Measurements from ENCODE around the gene BRIP1. TPM values are rescaled to one million over a fixed set of nuclear protein-coding genes. Genes with fewer than 3 reads are reported as not detected.
"Not testable (repeated sequence)": the region's sequence is repeated elsewhere in the genome, so short reads cannot be mapped to it uniquely, and the experiment has no call there.

BRIP1 gene
- total RNA-seq, 1 donor from 2014 or later: 5.2 TPM

GRCh38 chr17:61673019-61673897 is 190.1 kb downstream of the BRIP1 start:
- DNase-seq (ENCODE audit: low spot score): not testable (repeated sequence)

DNA sequence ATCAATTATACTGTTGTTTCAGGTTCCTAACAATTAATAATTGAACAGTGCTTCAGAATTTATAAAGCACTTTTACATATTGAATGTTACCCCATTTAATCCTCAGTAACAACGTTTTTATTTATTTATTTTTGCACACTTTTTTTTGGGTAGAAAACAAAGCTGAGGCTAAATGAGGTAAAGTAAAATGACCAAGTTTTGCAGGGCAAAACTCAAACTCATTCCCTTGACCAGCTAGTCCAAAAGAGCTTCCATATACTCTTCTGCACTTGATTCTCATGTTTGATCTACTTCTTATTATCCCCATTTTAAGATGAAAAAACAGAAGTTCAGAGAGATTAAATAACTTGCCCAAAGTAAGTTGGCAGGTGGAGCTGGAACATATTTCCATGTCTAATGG is 191.2 kb downstream of the BRIP1 start:
- Mint-ChIP-seq H3K27me3 (ENCODE audit: unreplicated experiment) (no peaks in the 10 kb centered on the region), H3K4me1 (ENCODE audit: unreplicated experiment) (no peaks in the 10 kb centered on the region), H3K36me3 (ENCODE audit: low read depth, unreplicated experiment) (no peaks in the 10 kb centered on the region), H3K27ac (ENCODE audit: unreplicated experiment) (no peak overlapping the region), H3K4me3 (ENCODE audit: unreplicated experiment) (no peak overlapping the region), H3K9me3 (ENCODE audit: unreplicated experiment) (no peaks in the 10 kb centered on the region)
- DNase-seq (ENCODE audit: low spot score): no peak
- no peak for TF ChIP-seq CTCF (IDR thresholded peaks at IDR 0.05; ENCODE audit: unreplicated experiment)

More at GRCh38 chr17:61673019-61673897, 190.1 kb downstream of the BRIP1 start:
- not testable (repeated sequence) for H3K4me1 Mint-ChIP-seq (ENCODE audit: unreplicated experiment); H3K9me3 Mint-ChIP-seq (ENCODE audit: unreplicated experiment); H3K27me3 Mint-ChIP-seq (ENCODE audit: unreplicated experiment); H3K36me3 Mint-ChIP-seq (ENCODE audit: low read depth, unreplicated experiment); H3K27ac Mint-ChIP-seq (ENCODE audit: unreplicated experiment); H3K4me3 Mint-ChIP-seq (ENCODE audit: unreplicated experiment)

GRCh38 chr17:61670691-61671090 is 192.6 kb downstream of the BRIP1 start:
- TF ChIP-seq CTCF (IDR thresholded peaks at IDR 0.05; ENCODE audit: unreplicated experiment): no peak
- Mint-ChIP-seq H3K9me3 (ENCODE audit: unreplicated experiment) (no peaks in the 10 kb centered on the region), H3K4me3 (ENCODE audit: unreplicated experiment) (no peak overlapping the region), H3K27ac (ENCODE audit: unreplicated experiment) (no peak overlapping the region), H3K36me3 (ENCODE audit: low read depth, unreplicated experiment) (no peaks in the 10 kb centered on the region), H3K4me1 (ENCODE audit: unreplicated experiment) (no peaks in the 10 kb centered on the region), H3K27me3 (ENCODE audit: unreplicated experiment) (no peaks in the 10 kb centered on the region)
- no peak for DNase-seq (ENCODE audit: low spot score)

GRCh38 chr17:61669522-61669921 is 193.8 kb downstream of the BRIP1 start:
- Mint-ChIP-seq H3K9me3 (ENCODE audit: unreplicated experiment) (no peaks in the 10 kb centered on the region), H3K27ac (ENCODE audit: unreplicated experiment) (no peak overlapping the region), H3K27me3 (ENCODE audit: unreplicated experiment) (no peaks in the 10 kb centered on the region), H3K4me1 (ENCODE audit: unreplicated experiment) (no peaks in the 10 kb centered on the region), H3K4me3 (ENCODE audit: unreplicated experiment) (no peak overlapping the region), H3K36me3 (ENCODE audit: low read depth, unreplicated experiment) (no peaks in the 10 kb centered on the region)
- no peak for TF ChIP-seq CTCF (IDR thresholded peaks at IDR 0.05; ENCODE audit: unreplicated experiment)
- no peak for DNase-seq (ENCODE audit: low spot score)

- Mint-ChIP-seq H3K9me3 (ENCODE audit: unreplicated experiment) (no peaks in the 10 kb centered on the region), H3K4me3 (ENCODE audit: unreplicated experiment) (no peak overlapping the region), H3K36me3 (ENCODE audit: low read depth, unreplicated experiment) (no peaks in the 10 kb centered on the region), H3K27ac (ENCODE audit: unreplicated experiment) (no peak overlapping the region), H3K27me3 (ENCODE audit: unreplicated experiment) (no peaks in the 10 kb centered on the region), H3K4me1 (ENCODE audit: unreplicated experiment) (no peaks in the 10 kb centered on the region)
- TF ChIP-seq CTCF (IDR thresholded peaks at IDR 0.05; ENCODE audit: unreplicated experiment): no peak
- DNase-seq (ENCODE audit: low spot score): no peak
Observed at GRCh38 chr17:61668486-61668885, 194.8 kb downstream of the BRIP1 start.

- not testable (repeated sequence) for H3K36me3 Mint-ChIP-seq (ENCODE audit: low read depth, unreplicated experiment); H3K4me3 Mint-ChIP-seq (ENCODE audit: unreplicated experiment); H3K4me1 Mint-ChIP-seq (ENCODE audit: unreplicated experiment); H3K27ac Mint-ChIP-seq (ENCODE audit: unreplicated experiment); H3K27me3 Mint-ChIP-seq (ENCODE audit: unreplicated experiment); H3K9me3 Mint-ChIP-seq (ENCODE audit: unreplicated experiment); DNase-seq (ENCODE audit: low spot score)
Observed at GRCh38 chr17:61666406-61667088, 196.8 kb downstream of the BRIP1 start.

Measured in endothelial cell (in vitro differentiated cells).